IMR-90 (cell line): Measurements from ENCODE around the gene MFSD12.

Experiments used
- BHLHE40 ChIP-seq: fragments of 150-350 bp; IDR thresholded peaks from 2 replicates; pipeline ENCODE4 v1.6.1; 2016; ENCODE audit warnings: mild to moderate bottlenecking, low read depth, low read length
- CEBPB ChIP-seq: IDR thresholded peaks from 2 replicates; pipeline ENCODE4 v1.6.1; 2012; ENCODE audit warnings: low read depth, low read length, improper control_type of control experiment
- CHD1 ChIP-seq: IDR thresholded peaks from 2 replicates; pipeline ENCODE4 v1.6.1; 2012; ENCODE audit warnings: low read depth, low read length, improper control_type of control experiment
- CTCF ChIP-seq: conservative IDR thresholded peaks from 2 replicates; pipeline ENCODE4 v1.5.1; 2012; ENCODE audit warnings: mild to moderate bottlenecking, low read depth, low read length, improper control_type of control experiment
- MAZ ChIP-seq: IDR thresholded peaks from 2 replicates; pipeline ENCODE4 v1.6.1; 2012; ENCODE audit warnings: low read depth, mild to moderate bottlenecking, low read length, improper control_type of control experiment, moderate library complexity, borderline replicate concordance
- POLR2A ChIP-seq: IDR thresholded peaks from 2 replicates; pipeline ENCODE4 v1.6.1; 2012; ENCODE audit warnings: mild to moderate bottlenecking, low read depth, low read length
- RAD21 ChIP-seq: IDR thresholded peaks from 2 replicates; pipeline ENCODE4 v1.6.1; 2012; ENCODE audit warnings: low read length, improper control_type of control experiment
- RCOR1 ChIP-seq: IDR thresholded peaks from 2 replicates; pipeline ENCODE4 v1.6.1; 2012; ENCODE audit warnings: mild to moderate bottlenecking, low read length, improper control_type of control experiment; ENCODE audit not compliant: insufficient replicate concordance
- RFX5 ChIP-seq: IDR thresholded peaks from 2 replicates; pipeline ENCODE4 v1.8.0; 2012; ENCODE audit warnings: low read depth, mild to moderate bottlenecking, low read length, moderate library complexity
- SMC3 ChIP-seq: fragments of 150-350 bp; IDR thresholded peaks from 2 replicates; pipeline ENCODE4 v1.6.1; 2016; ENCODE audit warnings: low read depth, mild to moderate bottlenecking, antibody characterized with exemption, low read length, moderate library complexity
- USF2 ChIP-seq: fragments of 150-350 bp; IDR thresholded peaks from 2 replicates; pipeline ENCODE4 v1.6.1; 2017; ENCODE audit warnings: mild to moderate bottlenecking, antibody characterized with exemption, low read length, low read depth

GRCh38 chr19:3515891-3516422, 41.4 kb downstream of the MFSD12 start:
- TF ChIP-seq RCOR1 = no peak
- TF ChIP-seq CTCF = no peak
- TF ChIP-seq POLR2A = no peak
- TF ChIP-seq RFX5 = no peak
- TF ChIP-seq USF2 = no peak
- TF ChIP-seq CEBPB = no peak
- no peak for TF ChIP-seq BHLHE40
- TF ChIP-seq MAZ = no peak
- no peak for TF ChIP-seq SMC3
- TF ChIP-seq RAD21 = no peak
- TF ChIP-seq CHD1 = no peak
